Head of caudate nucleus (tissue), 42 donors: Measurements from ENCODE around the gene PIGQ.

ENCODE experiments used
- DNase-seq, 42 donors: peaks; one replicate each; pipeline versions ENCODE4 v3.0.0 to v3.0.0-alpha.2; 2020 to 2021; ENCODE audit warnings: mixed read lengths in 7 of 42
- intact Hi-C: fragments of 100-400 bp; cut with DNase I; formaldehyde crosslinking; loops from one replicate; pipeline ENCODE4 v1.15.0; 2022

The PIGQ gene

GRCh38 chr16:615122-615521 is 45.4 kb downstream of the PIGQ start:
- intact Hi-C loops: no loop called here
- DNase-seq: no peak

GRCh38 chr16:616733-617586 is 47.2 kb downstream of the PIGQ start:
- no peak for DNase-seq
- intact Hi-C loops: no loop called here

- DNase-seq: no peak
- intact Hi-C loops: no loop called here
Measured at GRCh38 chr16:617855-618254, 48.1 kb downstream of the PIGQ start.

- intact Hi-C loops: no loop called here
- no peak for DNase-seq
Measured at GRCh38 chr16:619476-620100, 49.8 kb downstream of the PIGQ start.

- intact Hi-C loops: no loop called here
Measured at GRCh38 chr16:620700-621525, 51.1 kb downstream of the PIGQ start.

GRCh38 chr16:621526-622105 is 51.8 kb downstream of the PIGQ start:
- intact Hi-C loops: no loop called here
- peak in 37 of 42 donors; percentile 33 to 85 (median 69) for DNase-seq

More at GRCh38 chr16:620700-621525, 51.1 kb downstream of the PIGQ start:
- DNase-seq: peak in 6 of 42 donors; percentile 32 to 63 (median 40)

- intact Hi-C loops: no loop called here
- DNase-seq: no peak
Measured at GRCh38 chr16:622920-623280, 53.1 kb downstream of the PIGQ start.

GRCh38 chr16:624526-625070 is 54.8 kb downstream of the PIGQ start:
- DNase-seq: peak in 1 of 42 donors; percentile 19
- intact Hi-C loops: no loop called here

GRCh38 chr16:625117-625976 is 55.6 kb downstream of the PIGQ start:
- intact Hi-C loops: no loop called here
- peak in 1 of 42 donors; percentile 14 for DNase-seq

- intact Hi-C loops: no loop called here
- DNase-seq: no peak
Measured at GRCh38 chr16:625977-626765, 56.4 kb downstream of the PIGQ start.

- intact Hi-C loops: no loop called here
- DNase-seq: peak in 30 of 42 donors; percentile 31 to 84 (median 65)
Measured at GRCh38 chr16:626787-627453, 57.2 kb downstream of the PIGQ start.

GRCh38 chr16:627454-628239 is 57.9 kb downstream of the PIGQ start:
- peak in 3 of 42 donors; percentile 11 to 30 (median 26) for DNase-seq
- intact Hi-C loops: no loop called here

GRCh38 chr16:628321-629061 is 58.7 kb downstream of the PIGQ start:
- intact Hi-C loops: no loop called here
- DNase-seq: peak in 1 of 42 donors; percentile 8

GRCh38 chr16:629185-629832 is 59.5 kb downstream of the PIGQ start:
- intact Hi-C loops: no loop called here
- DNase-seq: peak in 1 of 42 donors; percentile 9

- peak in 1 of 42 donors; percentile 9 for DNase-seq
- intact Hi-C loops: no loop called here
Measured at GRCh38 chr16:629833-630248, 60.1 kb downstream of the PIGQ start.
